Smooth muscle cell of the brain vasculature (primary cell): ENCODE data around the gene TAAR9.
A peak's percentile ranks its signal among the peaks of the same experiment; 100 is the strongest.

Experiments used
- DNase-seq: peaks from one replicate; pipeline ENCODE4 v3.0.0-alpha.2; 2012; ENCODE audit warnings: low read depth, low spot score

The TAAR9 gene, protein sequence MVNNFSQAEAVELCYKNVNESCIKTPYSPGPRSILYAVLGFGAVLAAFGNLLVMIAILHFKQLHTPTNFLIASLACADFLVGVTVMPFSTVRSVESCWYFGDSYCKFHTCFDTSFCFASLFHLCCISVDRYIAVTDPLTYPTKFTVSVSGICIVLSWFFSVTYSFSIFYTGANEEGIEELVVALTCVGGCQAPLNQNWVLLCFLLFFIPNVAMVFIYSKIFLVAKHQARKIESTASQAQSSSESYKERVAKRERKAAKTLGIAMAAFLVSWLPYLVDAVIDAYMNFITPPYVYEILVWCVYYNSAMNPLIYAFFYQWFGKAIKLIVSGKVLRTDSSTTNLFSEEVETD

GRCh38 chr6:132537977-132538376, at the start of gene TAAR9:
Gene TAAR9, plus strand, starts transcription at chr6:132538277. Its CDS starts 13 bp downstream, at chr6:132538290.
- DNase-seq: no peak

GRCh38 chr6:132489376-132489775, 48.7 kb upstream of the TAAR9 start:
- no peak for DNase-seq

GRCh38 chr6:132490024-132490423, 48.1 kb upstream of the TAAR9 start:
- no peak for DNase-seq

GRCh38 chr6:132490478-132491204, 47.4 kb upstream of the TAAR9 start:
- no peak for DNase-seq

DNA sequence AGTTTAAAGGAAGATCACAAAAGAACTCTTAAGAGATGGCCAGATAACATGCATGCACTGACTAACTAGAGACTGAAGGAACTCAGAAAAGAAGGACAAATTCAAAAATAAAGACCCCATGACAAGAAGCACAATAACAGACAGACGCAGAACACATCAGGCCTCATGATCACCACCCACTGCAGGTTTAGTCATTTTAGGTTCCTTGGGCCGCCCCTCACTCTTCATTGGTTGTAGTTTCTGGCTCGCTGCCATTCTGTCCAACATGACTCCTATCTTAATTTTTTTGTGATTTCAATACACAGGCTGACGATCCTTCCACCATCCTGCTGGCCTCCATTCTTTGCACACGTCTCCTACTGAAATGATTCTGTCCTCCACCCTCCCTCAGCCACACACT, 46.8 kb upstream of the TAAR9 start:
- DNase-seq: no peak

DNA sequence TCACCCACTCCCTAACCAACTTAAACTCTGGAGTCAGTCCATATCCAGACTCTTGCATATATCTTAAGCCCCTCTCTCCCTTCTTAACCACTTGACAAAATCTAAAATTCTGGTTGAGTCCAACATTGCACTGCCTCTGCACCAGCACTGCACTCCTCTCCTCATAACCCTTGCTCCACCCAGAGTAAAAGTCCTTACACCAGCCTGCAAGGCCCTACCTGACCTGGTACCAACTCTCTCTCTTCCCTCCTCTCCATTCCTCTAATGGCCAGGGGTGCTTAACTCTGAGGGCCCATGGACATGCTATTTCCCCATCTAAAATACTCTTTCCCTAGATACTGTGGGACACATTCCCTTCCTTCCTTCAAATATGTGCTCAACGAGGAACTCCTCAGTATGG, 46.2 kb upstream of the TAAR9 start:
- no peak for DNase-seq

GRCh38 chr6:132494954-132495353, 43.1 kb upstream of the TAAR9 start:
- DNase-seq: no peak

- DNase-seq: no peak
These were observed 42.4 kb upstream of the TAAR9 start for GRCh38 chr6:132495604-132496079.

- no peak for DNase-seq
These were observed 41.4 kb upstream of the TAAR9 start for GRCh38 chr6:132496519-132497180.

DNA sequence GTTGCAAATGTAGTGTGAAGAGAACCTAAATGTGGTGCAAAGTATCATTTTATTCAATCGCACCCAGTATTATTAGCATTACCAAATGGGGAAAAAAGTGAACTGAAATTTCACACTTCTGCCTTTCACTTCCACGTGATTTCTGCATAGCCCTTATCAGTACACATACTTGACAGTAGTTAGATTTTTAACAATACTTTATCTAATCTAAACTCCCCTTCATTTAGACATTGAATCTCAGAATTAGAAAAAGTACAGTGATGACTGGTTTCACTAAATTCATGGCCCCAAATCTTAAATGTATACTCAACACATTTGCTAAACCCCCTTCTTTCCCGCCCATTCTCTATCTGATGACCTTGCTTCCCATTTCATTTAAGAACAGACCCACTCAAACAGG, 39.4 kb upstream of the TAAR9 start:
- no peak for DNase-seq

- DNase-seq: no peak
These were observed 38.3 kb upstream of the TAAR9 start for GRCh38 chr6:132499757-132500156.

GRCh38 chr6:132504757-132505156, 33.3 kb upstream of the TAAR9 start:
- no peak for DNase-seq

GRCh38 chr6:132505158-132505557, 32.9 kb upstream of the TAAR9 start:
- no peak for DNase-seq

DNA sequence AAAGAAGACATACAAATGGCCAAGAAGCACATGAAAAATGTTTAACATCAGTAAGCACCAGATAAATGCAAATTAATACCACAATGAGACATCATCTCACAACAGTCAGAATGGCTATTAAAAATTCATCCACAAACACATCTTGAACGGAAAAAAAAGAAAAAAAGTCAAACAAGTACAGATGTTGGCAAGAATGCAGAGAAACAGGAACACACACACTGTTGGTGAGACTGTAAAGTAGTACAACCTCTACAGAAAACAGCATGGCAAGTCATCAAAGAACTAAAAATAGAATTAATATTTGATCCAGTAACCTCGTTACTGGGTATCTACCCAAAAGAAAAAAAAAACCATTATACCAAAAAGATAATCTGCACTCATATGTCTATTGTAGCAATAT, 31.6 kb upstream of the TAAR9 start:
- DNase-seq: no peak

DNA sequence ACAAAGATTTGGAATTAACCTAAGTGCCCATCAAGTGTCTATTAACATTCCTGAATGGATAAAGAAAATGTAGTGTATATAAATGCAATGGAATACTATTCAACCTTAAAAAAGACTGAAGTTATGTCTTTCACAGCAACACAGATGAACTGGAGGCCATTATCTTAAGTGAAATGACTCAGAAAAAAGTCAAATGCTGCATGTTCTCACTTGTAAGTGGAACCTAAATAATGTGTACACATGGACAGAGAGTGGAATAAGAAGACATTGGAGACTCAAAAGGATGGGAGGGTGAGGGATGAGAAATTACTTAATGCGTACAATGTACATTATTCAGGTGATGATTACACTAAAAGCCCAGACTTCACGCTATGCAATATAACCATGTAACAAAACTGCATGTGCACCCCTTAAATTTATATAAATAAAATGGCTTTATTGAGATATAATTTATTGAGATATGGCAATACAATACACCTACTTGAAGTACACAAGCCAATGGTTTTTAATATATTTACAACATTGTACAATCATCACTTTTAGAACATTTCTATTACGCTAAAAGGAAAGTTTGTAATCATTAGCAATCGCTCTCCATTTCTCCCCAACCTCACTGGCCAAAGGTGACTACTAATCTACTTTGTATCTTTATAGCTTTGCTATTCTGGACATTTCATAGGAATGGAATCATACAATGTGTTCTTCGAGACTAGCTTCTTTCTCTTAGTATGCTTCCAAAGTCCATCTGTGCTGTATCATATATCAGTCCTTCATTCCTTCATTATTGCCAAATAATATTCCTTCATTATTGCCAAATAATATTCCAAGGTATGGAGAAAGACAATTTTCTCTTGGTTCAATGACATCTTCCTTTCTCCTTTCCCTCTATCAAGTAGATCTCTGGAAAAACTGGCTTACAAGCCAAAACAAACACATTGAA, 30.9 kb upstream of the TAAR9 start:
- DNase-seq: no peak

DNA sequence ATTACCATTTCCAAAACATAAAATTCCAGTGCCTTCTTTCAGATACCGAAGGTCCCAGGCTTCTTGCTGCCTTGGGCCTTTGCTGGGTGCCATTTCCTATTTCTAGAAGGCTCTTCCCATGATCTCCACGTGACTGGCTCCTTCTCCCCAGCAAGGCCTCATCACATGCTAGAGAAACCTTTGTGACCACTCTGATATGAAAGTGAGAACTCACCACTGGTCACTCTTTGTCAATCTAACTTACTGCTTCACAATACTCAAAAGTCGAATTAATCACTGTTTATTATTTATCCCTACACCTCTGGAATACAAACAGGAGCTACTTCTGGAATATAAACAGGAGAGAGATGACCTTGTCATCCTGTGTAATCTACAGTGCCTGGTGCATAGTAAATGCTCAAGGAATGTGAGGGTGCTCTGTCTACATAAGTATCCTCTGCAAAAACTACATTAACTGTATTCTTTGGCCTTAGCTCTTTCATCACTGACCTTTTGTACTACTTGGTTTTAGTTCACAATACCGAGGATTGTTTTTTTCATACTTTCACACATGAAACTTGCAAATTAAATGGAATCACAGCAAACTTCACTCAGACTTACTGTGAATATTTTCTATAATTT, 26.8 kb upstream of the TAAR9 start:
- no peak for DNase-seq

DNA sequence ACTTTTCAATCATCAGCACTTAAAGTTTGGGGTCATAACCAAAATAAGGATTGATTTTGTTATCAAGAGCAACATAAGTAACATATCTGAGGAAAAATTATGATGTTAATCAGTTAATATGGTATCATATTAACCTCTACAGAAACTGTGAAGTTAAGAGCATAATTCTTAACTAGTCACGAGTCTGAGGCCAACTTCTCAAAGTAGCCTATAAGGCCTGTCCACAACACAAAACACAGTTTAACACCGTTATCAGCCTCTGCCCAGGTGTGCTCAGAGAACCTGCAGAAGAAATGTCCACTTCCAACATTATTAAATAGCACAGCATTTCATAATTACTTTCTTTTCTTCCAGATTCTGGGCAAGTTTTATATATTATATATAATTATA, 26.3 kb upstream of the TAAR9 start:
- no peak for DNase-seq

DNA sequence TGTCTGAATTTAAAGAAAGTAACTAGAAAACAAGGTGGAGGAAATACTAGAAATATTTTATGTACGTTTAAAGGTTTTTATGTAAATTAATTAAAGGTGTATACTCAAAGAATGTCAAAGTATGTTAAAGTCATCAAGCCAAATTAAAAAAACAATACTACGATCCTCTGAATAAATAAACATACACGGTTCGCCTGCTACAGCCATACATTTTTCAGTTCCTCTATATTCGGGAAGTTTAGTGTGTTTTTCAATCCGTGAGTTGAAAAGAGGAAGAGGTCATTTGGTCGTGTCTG, 25.8 kb upstream of the TAAR9 start:
- no peak for DNase-seq

GRCh38 chr6:132512638-132513632, 25.1 kb upstream of the TAAR9 start, which contains the start of gene STX7:
Gene STX7, minus strand, starts transcription at chr6:132513116. Its CDS starts 9,586 bp downstream, at chr6:132503530.
- peak; percentile 63 for DNase-seq
